Activated T-cell treated with anti-CD3 and anti-CD28 coated beads, Interleukin-2, amount 50 U/mL, for 48 hours (primary cell): ENCODE results near the gene NDUFA1.
"Not testable (repeated sequence)": the region's sequence is repeated elsewhere in the genome, so short reads cannot be mapped to it uniquely, and the experiment has no call there.

Experiments used
- DNase-seq, 2 experiments: peaks; one replicate each; pipeline ENCODE4 v3.0.0-alpha.2; 2020

NDUFA1 gene

GRCh38 chrX:119871599-119872395 lies at the start of gene NDUFA1, which contains the start of gene RNF113A:
NDUFA1 (plus strand) TSS chrX:119871832; CDS start chrX:119871912, 80 bp downstream.
RNF113A (minus strand) TSS chrX:119871733; CDS start chrX:119871613, 120 bp downstream.
- DNase-seq: peak; percentile 85 to 89

- DNase-seq: not testable (repeated sequence)
These were observed 47.4 kb upstream of the NDUFA1 start for GRCh38 chrX:119824221-119824620.

GRCh38 chrX:119826399-119826959 lies 45.2 kb upstream of the NDUFA1 start:
- no peak for DNase-seq

GRCh38 chrX:119828446-119828845 lies 43.2 kb upstream of the NDUFA1 start:
- DNase-seq: no peak

GRCh38 chrX:119833905-119834304 lies 37.7 kb upstream of the NDUFA1 start:
- DNase-seq: no peak

GRCh38 chrX:119852382-119853353 lies 19.0 kb upstream of the NDUFA1 start, which contains the start of gene UPF3B:
UPF3B (minus strand) TSS chrX:119852963; CDS start chrX:119852928, 35 bp downstream.
- peak; percentile 92 for DNase-seq

- DNase-seq: no peak
These were observed 18.2 kb upstream of the NDUFA1 start for GRCh38 chrX:119853444-119853843.

- peak; percentile 42 to 47 for DNase-seq
These were observed 953 bp upstream of the NDUFA1 start for GRCh38 chrX:119870626-119871131.

GRCh38 chrX:119871245-119871598 lies 410 bp upstream of the NDUFA1 start:
- no peak for DNase-seq

- DNase-seq: no peak
These were observed 7.1 kb downstream of the NDUFA1 start for GRCh38 chrX:119878740-119879139.

- no peak for DNase-seq
These were observed 8.4 kb downstream of the NDUFA1 start for GRCh38 chrX:119880076-119880475.

GRCh38 chrX:119880552-119881437 lies 9.2 kb downstream of the NDUFA1 start:
- peak; percentile 28 to 32 for DNase-seq

- no peak for DNase-seq
These were observed 14.2 kb downstream of the NDUFA1 start for GRCh38 chrX:119885554-119886428.

- DNase-seq: peak; percentile 79 to 80
These were observed 16.2 kb downstream of the NDUFA1 start for GRCh38 chrX:119887721-119888425.

- not testable (repeated sequence) for DNase-seq
These were observed 19.0 kb downstream of the NDUFA1 start for GRCh38 chrX:119890626-119891025.

GRCh38 chrX:119891961-119892692 lies 20.5 kb downstream of the NDUFA1 start:
- DNase-seq: not testable (repeated sequence)

GRCh38 chrX:119895843-119896326 lies 24.3 kb downstream of the NDUFA1 start, which contains the start of gene AKAP14:
AKAP14 (plus strand) TSS chrX:119895893; CDS start chrX:119903224, 7,331 bp downstream.
- DNase-seq: no peak

GRCh38 chrX:119899125-119899524 lies 27.5 kb downstream of the NDUFA1 start:
- no peak for DNase-seq

GRCh38 chrX:119900976-119901375 lies 29.3 kb downstream of the NDUFA1 start:
- DNase-seq: no peak
